GM10248 (cell line): Measurements from ENCODE around the gene KIF13A.

Experiments
- CTCF ChIA-PET: fragments of 300-600 bp; sonication (Branson Sonifier 250); formaldehyde crosslinking; extraction: SDS; loops from one replicate; lab custom pipeline; 2021; ENCODE audit warnings: antibody characterized with exemption; lab: Yijun Ruan, JAX
- POLR2A ChIA-PET: fragments of 350-650 bp; sonication (Branson Sonifier 250); formaldehyde crosslinking; extraction: SDS; loops from one replicate; lab custom pipeline; 2020; ENCODE audit warnings: antibody characterized with exemption; lab: Yijun Ruan, JAX
- DNase-seq: peaks from one replicate; pipeline ENCODE4 v3.0.0; 2012; ENCODE audit errors: extremely low spot score
- TF ChIP-seq, protein P1 (sequence below): IDR thresholded peaks from 2 replicates; pipeline ENCODE4 v1.5.1; 2012; ENCODE audit warnings: mild to moderate bottlenecking, low read depth; ENCODE audit errors: extremely low read depth, missing control alignments, control extremely low read depth

Gene KIF13A

DNA sequence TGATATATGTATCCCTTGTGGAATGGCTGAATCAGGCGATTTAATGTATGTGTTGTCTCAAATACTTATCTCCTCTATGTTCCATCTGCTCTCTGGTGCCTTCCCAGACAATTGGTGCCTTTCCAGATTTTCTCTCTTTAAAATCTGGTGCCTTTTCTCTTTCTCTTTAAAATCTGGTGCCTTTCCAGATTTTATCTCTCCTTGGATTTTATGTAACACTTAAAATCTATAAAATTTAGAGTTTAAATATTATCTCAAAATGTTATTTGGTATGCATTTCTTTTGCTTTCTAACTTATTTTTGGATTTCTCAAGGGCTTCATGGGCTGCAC is 116.3 kb downstream of the KIF13A start:
- ChIA-PET CTCF (no interaction called here), POLR2A (no interaction called here)
- TF ChIP-seq, protein P1, sequence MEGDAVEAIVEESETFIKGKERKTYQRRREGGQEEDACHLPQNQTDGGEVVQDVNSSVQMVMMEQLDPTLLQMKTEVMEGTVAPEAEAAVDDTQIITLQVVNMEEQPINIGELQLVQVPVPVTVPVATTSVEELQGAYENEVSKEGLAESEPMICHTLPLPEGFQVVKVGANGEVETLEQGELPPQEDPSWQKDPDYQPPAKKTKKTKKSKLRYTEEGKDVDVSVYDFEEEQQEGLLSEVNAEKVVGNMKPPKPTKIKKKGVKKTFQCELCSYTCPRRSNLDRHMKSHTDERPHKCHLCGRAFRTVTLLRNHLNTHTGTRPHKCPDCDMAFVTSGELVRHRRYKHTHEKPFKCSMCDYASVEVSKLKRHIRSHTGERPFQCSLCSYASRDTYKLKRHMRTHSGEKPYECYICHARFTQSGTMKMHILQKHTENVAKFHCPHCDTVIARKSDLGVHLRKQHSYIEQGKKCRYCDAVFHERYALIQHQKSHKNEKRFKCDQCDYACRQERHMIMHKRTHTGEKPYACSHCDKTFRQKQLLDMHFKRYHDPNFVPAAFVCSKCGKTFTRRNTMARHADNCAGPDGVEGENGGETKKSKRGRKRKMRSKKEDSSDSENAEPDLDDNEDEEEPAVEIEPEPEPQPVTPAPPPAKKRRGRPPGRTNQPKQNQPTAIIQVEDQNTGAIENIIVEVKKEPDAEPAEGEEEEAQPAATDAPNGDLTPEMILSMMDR, result no peak

DNA sequence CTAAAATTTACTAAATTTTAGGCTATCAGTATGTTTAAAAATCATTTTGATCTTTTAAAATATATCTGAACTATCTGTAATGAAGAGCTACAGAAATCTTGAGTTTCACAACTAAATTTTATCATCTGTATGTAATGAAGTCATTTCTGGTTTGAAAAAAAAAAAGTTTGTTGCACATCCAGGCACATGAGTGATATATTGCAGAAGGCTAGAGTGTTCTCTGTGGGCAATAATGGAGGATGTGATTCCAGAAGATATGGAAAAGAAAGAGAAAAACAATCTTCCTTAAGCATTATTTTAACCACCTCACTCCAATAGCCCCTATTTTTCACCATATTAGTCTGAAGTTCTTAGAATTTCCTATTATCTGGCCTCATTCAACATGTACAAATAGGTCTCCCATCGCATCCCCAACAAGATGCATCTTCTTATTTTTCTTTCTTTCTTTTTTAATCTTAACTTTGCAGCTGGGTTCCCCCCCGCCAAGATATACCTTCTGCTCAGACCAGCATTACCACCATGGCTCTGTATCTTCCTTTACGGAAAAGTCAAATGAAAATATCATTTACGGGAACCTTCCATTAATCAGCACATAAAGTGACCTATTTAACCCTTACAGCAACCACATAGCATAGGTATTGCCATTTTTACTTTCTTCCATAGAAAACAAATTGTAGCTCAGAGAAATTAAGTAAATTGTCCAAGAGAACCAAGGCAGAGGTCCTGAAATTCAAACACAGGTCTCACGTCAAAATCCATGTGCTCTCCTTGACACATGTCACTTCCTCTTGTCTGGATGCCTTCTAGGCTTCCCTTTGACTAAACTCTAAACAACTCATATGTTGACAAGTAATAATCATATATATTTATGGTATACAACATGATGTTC is 116.9 kb downstream of the KIF13A start:
- ChIA-PET POLR2A (no interaction called here), CTCF (interaction anchor here (1.0 kb wide), 1 partner anchor 10 kb away, joined by 3 read pairs; no protein-coding TSS in a partner anchor)

More for the DNA sequence above, 116.3 kb downstream of the KIF13A start:
- DNase-seq, result no peak

DNA sequence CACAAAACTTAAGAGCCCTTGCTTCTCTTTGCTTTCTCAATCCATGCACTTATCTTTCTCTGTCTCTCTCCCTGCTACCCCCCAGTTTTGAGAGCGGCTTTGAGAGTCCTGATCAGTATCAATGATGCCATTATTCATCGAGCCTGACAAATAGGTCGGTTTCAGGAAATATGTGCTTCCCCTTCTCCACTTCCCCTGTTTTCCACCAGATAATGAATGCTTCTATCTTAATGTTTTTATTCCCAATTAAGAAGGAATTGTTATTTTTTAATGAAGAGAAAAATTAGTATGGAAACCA is 117.7 kb downstream of the KIF13A start:
- POLR2A ChIA-PET, result no interaction called here
- DNase-seq, result no peak
- CTCF ChIA-PET, result interaction anchor here (1.0 kb wide), 1 partner anchor 11 kb away, joined by 3 read pairs; no protein-coding TSS in a partner anchor
- TF ChIP-seq, protein P1, result no peak

More for the DNA sequence above, 116.9 kb downstream of the KIF13A start:
- no peak for DNase-seq
- TF ChIP-seq, protein P1, result no peak

DNA sequence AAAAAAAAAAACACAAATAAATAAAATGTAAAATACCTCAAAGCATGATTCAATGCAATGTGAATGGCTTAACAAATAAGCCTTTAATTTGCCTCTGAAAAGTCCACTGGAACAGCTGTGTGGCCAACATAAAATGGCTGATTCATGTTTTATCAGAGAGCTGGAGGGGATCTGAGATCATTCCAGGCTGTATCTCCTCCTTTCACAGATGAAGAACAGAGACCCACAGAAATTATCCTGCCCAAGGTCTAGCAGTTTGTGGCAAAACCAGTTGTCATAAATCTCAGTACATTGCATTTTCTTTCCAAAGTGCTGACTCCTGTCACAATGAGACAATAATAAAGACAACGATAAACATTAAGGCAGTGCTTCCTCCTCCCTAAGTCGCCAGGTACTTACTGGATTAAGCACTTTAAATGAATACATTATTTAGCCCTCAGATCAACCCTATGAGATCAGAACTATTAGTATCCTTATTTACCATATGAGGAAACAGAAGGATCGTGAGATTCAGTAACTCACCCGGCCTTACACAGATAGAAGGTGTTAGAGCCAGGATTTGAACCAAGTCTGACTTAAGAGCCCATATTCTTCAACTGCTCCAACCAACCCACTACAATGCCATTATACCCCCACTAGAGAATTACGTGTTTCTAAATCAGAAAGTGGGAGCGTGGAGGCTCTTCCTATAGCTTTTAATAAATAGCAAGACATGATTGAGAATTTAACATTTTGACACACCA is 118.3 kb downstream of the KIF13A start:
- POLR2A ChIA-PET, result no interaction called here
- no peak for DNase-seq
- CTCF ChIA-PET, result no interaction called here
- TF ChIP-seq, protein P1, result no peak

DNA sequence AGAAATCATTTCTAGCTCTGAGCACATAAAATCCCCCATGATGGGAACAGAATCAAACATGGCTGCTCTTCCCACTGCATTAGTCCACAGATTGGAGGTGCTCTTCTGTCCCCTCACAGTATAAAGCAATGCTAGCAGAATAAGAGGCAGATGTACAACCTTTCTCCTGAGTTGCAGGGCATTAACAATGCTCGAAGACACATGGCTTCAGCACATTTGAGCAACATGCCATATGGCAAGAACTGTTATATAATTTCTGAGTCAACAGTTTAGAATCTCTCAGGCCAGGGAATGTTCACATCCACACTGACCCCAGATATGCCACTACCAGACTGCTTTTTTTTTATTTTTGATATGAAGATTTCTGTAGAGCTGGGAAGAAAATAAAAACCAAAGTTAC is 119.6 kb downstream of the KIF13A start:
- TF ChIP-seq, protein P1, result no peak
- POLR2A ChIA-PET, result no interaction called here
- DNase-seq, result no peak
- CTCF ChIA-PET, result no interaction called here

DNA sequence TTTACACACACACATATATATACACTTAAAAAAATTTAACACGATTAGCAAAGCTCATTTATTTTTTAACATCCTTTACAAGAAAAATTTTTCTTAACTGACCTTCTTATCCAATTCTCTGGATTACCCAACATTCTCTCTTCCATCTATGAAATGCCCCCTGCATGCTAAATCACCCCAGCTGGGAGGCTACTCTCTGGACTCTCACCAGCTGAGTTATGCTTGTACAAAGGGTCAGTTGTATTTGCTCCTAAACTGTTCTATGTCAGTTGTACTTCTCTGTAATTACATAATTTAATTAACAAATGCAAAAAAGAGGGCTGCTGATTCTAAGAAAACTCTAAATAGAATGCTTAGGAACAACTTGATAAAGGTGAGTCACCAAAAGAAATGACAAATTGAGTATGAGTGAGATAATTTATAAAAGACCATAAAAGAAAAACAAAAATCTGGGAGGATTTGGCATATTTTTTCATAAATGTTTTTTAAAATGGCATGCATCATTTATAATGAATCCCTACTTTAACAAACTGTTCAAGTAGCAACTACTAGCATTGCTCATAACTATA is 120.5 kb downstream of the KIF13A start:
- ChIA-PET CTCF (no interaction called here), POLR2A (no interaction called here)
- TF ChIP-seq, protein P1, result no peak
- no peak for DNase-seq
